ENCODE measurements around the gene TMEM94.

TMEM94 gene

GRCh38 chr17:75498726-75499213, 42.3 kb downstream of the TMEM94 start:
- DNase-seq, result no peak

- DNase-seq, result no peak
These were observed 43.0 kb downstream of the TMEM94 start for GRCh38 chr17:75499313-75500022.

GRCh38 chr17:75500419-75501216, 44.2 kb downstream of the TMEM94 start:
- DNase-seq, result no peak

- DNase-seq, result no peak
These were observed 45.1 kb downstream of the TMEM94 start for GRCh38 chr17:75501378-75502071.

- no peak for DNase-seq
These were observed 45.8 kb downstream of the TMEM94 start for GRCh38 chr17:75502072-75502720.

GRCh38 chr17:75502721-75503329, 46.4 kb downstream of the TMEM94 start:
- no peak for DNase-seq

GRCh38 chr17:75503337-75503950, 47.0 kb downstream of the TMEM94 start:
- DNase-seq, result no peak

- no peak for DNase-seq
These were observed 47.5 kb downstream of the TMEM94 start for GRCh38 chr17:75503976-75504346.

- DNase-seq, result peak; percentile 85
These were observed 48.1 kb downstream of the TMEM94 start for GRCh38 chr17:75504347-75505151.

GRCh38 chr17:75505152-75505409, 48.6 kb downstream of the TMEM94 start:
- DNase-seq, result no peak

- no peak for DNase-seq
These were observed 49.2 kb downstream of the TMEM94 start for GRCh38 chr17:75505640-75506039.

GRCh38 chr17:75506134-75506533, 49.7 kb downstream of the TMEM94 start:
- no peak for DNase-seq

GRCh38 chr17:75506888-75507287, 50.5 kb downstream of the TMEM94 start:
- DNase-seq, result no peak

- no peak for DNase-seq
These were observed 51.6 kb downstream of the TMEM94 start for GRCh38 chr17:75507733-75508719.

GRCh38 chr17:75508931-75509361, 52.5 kb downstream of the TMEM94 start:
- DNase-seq, result no peak

GRCh38 chr17:75509528-75510258, 53.3 kb downstream of the TMEM94 start:
- DNase-seq, result no peak

GRCh38 chr17:75511270-75511609, 54.8 kb downstream of the TMEM94 start:
- DNase-seq, result no peak

- DNase-seq, result no peak
These were observed 55.5 kb downstream of the TMEM94 start for GRCh38 chr17:75511610-75512575.

Data from islet precursor cell (in vitro differentiated cells).